H1 (cell line): Measurements from ENCODE around the gene LIN28A. TPM values are rescaled to one million over a fixed set of nuclear protein-coding genes. Genes with fewer than 3 reads are reported as not detected.

Experiments
- CTCF ChIA-PET: fragments of 300-600 bp; sonication (Branson Sonifier 250); formaldehyde crosslinking; loops from one replicate; lab custom pipeline; 2021; ENCODE audit not compliant: partially characterized antibody; lab: Charles Lee
- POLR2A ChIA-PET: fragments of 300-600 bp; sonication (Branson Sonifier 250); formaldehyde crosslinking; loops from one replicate; lab custom pipeline; 2021; ENCODE audit warnings: inconsistent platforms; ENCODE audit not compliant: partially characterized antibody; lab: Charles Lee
- DNase-seq, 2 experiments: peaks; one replicate each; pipeline versions ENCODE4 v3.0.0 to v3.0.0-alpha.2; 2010 to 2022; ENCODE audit warnings: low spot score in 2 of 2, low read depth in 1 of 2, mixed read lengths in 1 of 2
- FAIRE-seq: peaks from 2 replicates; lab custom pipeline; 2011; peaks lifted over from hg19 to GRCh38; lab: Jason Lieb, UNC
- H2AFZ ChIP-seq: 2 replicates; pipeline ENCODE4 v1.8.1; 2012; ENCODE audit warnings: low read length, inconsistent platforms
- H2AK5ac ChIP-seq: 2 replicates; pipeline ENCODE4 v1.6.1; 2013; ENCODE audit warnings: low read depth, low read length
- H2BK120ac ChIP-seq: replicated peaks from 2 replicates; pipeline ENCODE3; 2013; ENCODE audit warnings: low read depth, low read length, inconsistent platforms
- H2BK12ac ChIP-seq: 2 replicates; pipeline ENCODE4 v1.6.1; 2013; ENCODE audit warnings: low read depth, low read length
- H2BK15ac ChIP-seq: 2 replicates; pipeline ENCODE4 v1.6.1; 2013; ENCODE audit warnings: low read length
- H2BK20ac ChIP-seq: 2 replicates; pipeline ENCODE4 v1.6.1; 2013; ENCODE audit warnings: low read length
- H2BK5ac ChIP-seq: 2 replicates; pipeline ENCODE4 v1.6.1; 2013; ENCODE audit warnings: low read depth, low read length
- H3K14ac ChIP-seq: 2 replicates; pipeline ENCODE4 v1.6.1; 2013; ENCODE audit warnings: inconsistent platforms; ENCODE audit not compliant: insufficient read length
- H3K18ac ChIP-seq: 2 replicates; pipeline ENCODE4 v1.6.1; 2013; ENCODE audit warnings: low read length; ENCODE audit errors: extremely low read depth
- H3K23ac ChIP-seq: 2 replicates; pipeline ENCODE4 v1.6.1; 2013; ENCODE audit warnings: inconsistent platforms; ENCODE audit not compliant: insufficient read length
- H3K23me2 ChIP-seq: 2 replicates; pipeline ENCODE4 v1.6.1; 2013; ENCODE audit warnings: low read depth, low read length
- H3K27ac ChIP-seq: 2 replicates; pipeline ENCODE4 v1.6.1; 2011; ENCODE audit warnings: low read depth, low read length, inconsistent platforms
- H3K27me3 ChIP-seq, 4 experiments: replicated peaks in 1 of 4; 1 replicate in 1 of 4; 2 replicates in 3 of 4; pipeline versions ENCODE4 v1.6.1 to v1.8.1; 2011 to 2013; ENCODE audit warnings: low read length in 3 of 4, mild to moderate bottlenecking in 3 of 4, inconsistent platforms in 2 of 4, mixed read lengths in 2 of 4, moderate library complexity in 1 of 4; ENCODE audit not compliant: control insufficient read depth in 3 of 4, insufficient read depth in 3 of 4; ENCODE audit errors: extremely low read depth in 1 of 4
- H3K36me3 ChIP-seq, 4 experiments: 2 replicates each; pipeline versions ENCODE4 v1.6.1 to v1.8.1; 2011 to 2013; ENCODE audit warnings: mild to moderate bottlenecking in 4 of 4, low read length in 3 of 4, moderate library complexity in 2 of 4, control low read depth in 1 of 4, inconsistent platforms in 1 of 4; ENCODE audit not compliant: insufficient read depth in 4 of 4, control insufficient read depth in 2 of 4
- H3K4ac ChIP-seq: replicated peaks from 2 replicates; pipeline ENCODE3; 2013; ENCODE audit warnings: low read length, low read depth, mixed read lengths, inconsistent platforms; ENCODE audit not compliant: insufficient read length
- H3K4me1 ChIP-seq, 4 experiments: replicated peaks in 1 of 4; 1 replicate in 1 of 4; 2 replicates in 3 of 4; pipeline versions ENCODE4 v1.6.1 to v1.8.1; 2011 to 2013; ENCODE audit warnings: low read length in 3 of 4, inconsistent platforms in 2 of 4, mixed read lengths in 1 of 4; ENCODE audit not compliant: insufficient read depth in 4 of 4, control insufficient read depth in 3 of 4
- H3K4me2 ChIP-seq, 2 experiments: 2 replicates each; pipeline versions ENCODE4 v1.6.1 to v1.8.1; 2011 to 2013; ENCODE audit warnings: low read depth in 2 of 2, low read length in 2 of 2, control low read depth in 1 of 2, inconsistent platforms in 1 of 2, mild to moderate bottlenecking in 1 of 2; ENCODE audit not compliant: insufficient read depth in 1 of 2
- H3K4me3 ChIP-seq, 4 experiments: fragments of 200-600, 300-600 bp in 1 of 4; sonication (generic), shearing (Covaris generic), sonication (Bioruptor Twin) in 1 of 4; 2 replicates each; pipeline versions ENCODE4 v1.5.1 to v1.8.1; 2011 to 2016; ENCODE audit warnings: low read length in 4 of 4, low read depth in 3 of 4, control low read depth in 2 of 4, inconsistent platforms in 2 of 4, mild to moderate bottlenecking in 2 of 4, mixed read lengths in 1 of 4, moderate library complexity in 1 of 4; ENCODE audit not compliant: insufficient read depth in 2 of 4; ENCODE audit errors: extremely low read depth in 1 of 4
- H3K56ac ChIP-seq: replicated peaks from 2 replicates; pipeline ENCODE3; 2013; ENCODE audit warnings: low read depth, mild to moderate bottlenecking, mixed read lengths, low read length, inconsistent platforms; ENCODE audit not compliant: insufficient read length
- H3K79me1 ChIP-seq: 2 replicates; pipeline ENCODE4 v1.6.1; 2013; ENCODE audit warnings: low read depth, low read length, control low read depth
- H3K79me2 ChIP-seq, 2 experiments: 2 replicates each; pipeline versions ENCODE4 v1.6.1 to v1.8.1; 2012 to 2013; ENCODE audit warnings: low read length in 2 of 2, mild to moderate bottlenecking in 2 of 2, inconsistent platforms in 1 of 2; ENCODE audit not compliant: insufficient read depth in 2 of 2, control insufficient read depth in 1 of 2
- H3K9ac ChIP-seq, 4 experiments: replicated peaks in 1 of 4; 1 replicate in 1 of 4; 2 replicates in 3 of 4; pipeline versions ENCODE4 v1.6.1 to v1.8.1; 2011 to 2013; ENCODE audit warnings: low read depth in 3 of 4, low read length in 3 of 4, control low read depth in 2 of 4, mild to moderate bottlenecking in 2 of 4, moderate library complexity in 2 of 4, inconsistent platforms in 1 of 4; ENCODE audit errors: extremely low read depth in 1 of 4
- H3K9me3 ChIP-seq, 2 experiments: 2 replicates each; pipeline versions ENCODE4 v1.6.1 to v1.8.1; 2012 to 2013; ENCODE audit warnings: mild to moderate bottlenecking in 2 of 2, moderate library complexity in 2 of 2, control low read depth in 1 of 2, inconsistent platforms in 1 of 2, low read depth in 1 of 2, low read length in 1 of 2, mixed read lengths in 1 of 2; ENCODE audit not compliant: insufficient read depth in 2 of 2
- H4K20me1 ChIP-seq, 2 experiments: replicated peaks in 1 of 2; 2 replicates each; pipeline versions ENCODE3 to v1.8.1; 2011 to 2013; ENCODE audit warnings: inconsistent platforms in 2 of 2, low read length in 2 of 2, mild to moderate bottlenecking in 1 of 2; ENCODE audit not compliant: insufficient read depth in 2 of 2, control insufficient read depth in 1 of 2
- H4K5ac ChIP-seq: 2 replicates; pipeline ENCODE4 v1.6.1; 2013; ENCODE audit warnings: low read length, low read depth, mixed read lengths, inconsistent platforms; ENCODE audit not compliant: insufficient read length
- H4K8ac ChIP-seq: 2 replicates; pipeline ENCODE4 v1.8.0; 2013; ENCODE audit warnings: mild to moderate bottlenecking, moderate library complexity, low read length, inconsistent platforms; ENCODE audit not compliant: insufficient read depth; ENCODE audit errors: extremely low read depth
- H4K91ac ChIP-seq: replicated peaks from 2 replicates; pipeline ENCODE3; 2013; ENCODE audit warnings: low read length, mixed read lengths, inconsistent platforms; ENCODE audit not compliant: insufficient read length
- ATF2 ChIP-seq: IDR thresholded peaks from 2 replicates; pipeline ENCODE4 v1.6.1; 2012; ENCODE audit warnings: low read length, inconsistent platforms
- CBX5 ChIP-seq: fragments of 300-800, 300-1000 bp; sonication (generic); IDR thresholded peaks from 2 replicates; pipeline ENCODE4 v1.7.1; 2016; ENCODE audit warnings: antibody characterized with exemption, low read length, low read depth
- KDM4A ChIP-seq: IDR thresholded peaks from one replicate; pipeline ENCODE4 v1.7.1; 2012; ENCODE audit warnings: low read depth, mild to moderate bottlenecking, moderate library complexity, low read length, inconsistent platforms; ENCODE audit not compliant: severe bottlenecking
- MAX ChIP-seq: IDR thresholded peaks from 2 replicates; pipeline ENCODE4 v1.6.1; 2012; ENCODE audit warnings: inconsistent platforms
- RFX5 ChIP-seq: IDR thresholded peaks from 2 replicates; pipeline ENCODE4 v1.6.1; 2011; ENCODE audit warnings: low read depth, low read length, improper control_type of control experiment, borderline replicate concordance
- SIN3A ChIP-seq, 2 experiments: IDR thresholded peaks in 1 of 2; conservative IDR thresholded peaks in 1 of 2; 2 replicates each; pipeline ENCODE4 v1.6.1; 2011 to 2012; ENCODE audit warnings: low read length in 2 of 2, improper control_type of control experiment in 1 of 2, low read depth in 1 of 2, mild to moderate bottlenecking in 1 of 2
- SIRT6 ChIP-seq: IDR thresholded peaks from one replicate; pipeline ENCODE4 v1.7.1; 2012; ENCODE audit warnings: low read length, inconsistent platforms
- SIX5 ChIP-seq: IDR thresholded peaks from 2 replicates; pipeline ENCODE4 v1.6.1; 2011; ENCODE audit warnings: mild to moderate bottlenecking, low read depth, low read length
- SP1 ChIP-seq: IDR thresholded peaks from 2 replicates; pipeline ENCODE4 v1.6.1; 2011; ENCODE audit warnings: low read depth, low read length
- SP2 ChIP-seq: IDR thresholded peaks from 2 replicates; pipeline ENCODE4 v1.6.1; 2012; ENCODE audit warnings: mild to moderate bottlenecking, low read length, inconsistent platforms
- TAF1 ChIP-seq: IDR thresholded peaks from 2 replicates; pipeline ENCODE4 v1.6.1; 2011; ENCODE audit warnings: mild to moderate bottlenecking, low read depth, low read length
- WGBS, 2 experiments: shearing (Covaris generic) in 1 of 2; methylation state at CpG; one replicate each; pipeline versions ENCODE4 v1.1.6 to v1.1.7; 2013 to 2015; ENCODE audit warnings: low lambda C conversion rate in 2 of 2, mixed read lengths in 2 of 2, inconsistent platforms in 1 of 2, low coverage in 1 of 2, missing lambda C conversion rate in 1 of 2; ENCODE audit not compliant: insufficient replicate concordance in 2 of 2, insufficient coverage in 1 of 2, insufficient read length in 1 of 2; ENCODE audit errors: extremely low coverage in 1 of 2, missing lambda C conversion rate in 1 of 2; 5-methylcytosine and 5-hydroxymethylcytosine counted together
- polyA plus RNA-seq, 7 experiments: library from polyadenylated mRNA; depleted of rRNA in 3 of 7; stranded (reverse) in 5 of 7; unstranded in 2 of 7; fragments of >200 nt in 5 of 7; fragments of 200-250 nt in 2 of 7; gene quantifications; 1 replicate in 5 of 7; 2 replicates in 1 of 7; 4 replicates in 1 of 7; pipeline versions ENCODE4 v1.2.1 to v1.2.3, GENCODE V29; 2011 to 2013; ENCODE audit warnings: missing spikeins in 2 of 7, mixed read lengths in 2 of 7
- total RNA-seq: library from RNA; stranded (reverse); fragmentation: NEBNext Ultra II Directional; extraction: Animal tissue kit (Norgen Biotek cat#: 25700); gene quantifications from 2 replicates; pipeline ENCODE4 v1.2.1, GENCODE V29; 2021

The LIN28A gene
- total and polyA plus RNA-seq, 2 of the 8 experiments (the other 6 are each of a cell fraction or from before 2014, with no cell fraction given) = 403 to 1,486 TPM

- H2BK120ac ChIP-seq = no peak overlapping the region
- H3K36me3 ChIP-seq = peaks cover 0 to 25% (median 8%) of the 10 kb centered on the region in 4 experiments; a peak in 4 of 8 replicates
- H2AK5ac ChIP-seq = no peak overlapping the region
- no peak overlapping the region for H2BK20ac ChIP-seq
- no peak overlapping the region for H3K56ac ChIP-seq
- H3K4me1 ChIP-seq = peaks cover 0 to 20% (median 6%) of the 10 kb centered on the region in 4 experiments; a peak in 6 of 7 replicates
- H3K79me1 ChIP-seq = no peaks in the 10 kb centered on the region; the same call in 1 of the 2 replicates
- H2BK12ac ChIP-seq = no peak overlapping the region
- WGBS, 2 experiments = 0% methylated on average over 12 of the region's 12 CpGs; no CpG with 5 or more reads in 1 of the 2 experiments
- no peak overlapping the region; a peak in 1 of 7 replicates for H3K9ac ChIP-seq
- POLR2A ChIA-PET = interaction anchor here (0.7 to 8.6 kb wide), 13 partner anchors 10 to 723 kb away, joined by 3 to 166 read pairs (median 13); partner anchors contain the start of genes CATSPER4, DHDDS and HMGN2
- H3K79me2 ChIP-seq = peaks cover 8 to 30% of the 10 kb centered on the region in 2 experiments; a peak in 3 of 4 replicates
- H3K4me3 ChIP-seq = peak overlapping the region; percentile 41 to 78 (median 60); a peak in 6 of 8 replicates
- H2AFZ ChIP-seq = no peak overlapping the region
- peak overlapping the region; percentile 92 to 96 for H3K4me2 ChIP-seq
- no peak overlapping the region for H3K23ac ChIP-seq
- H2BK5ac ChIP-seq = no peak overlapping the region
- H3K4ac ChIP-seq = no peak overlapping the region
- CTCF ChIA-PET = interaction anchor here (0.7 to 3.2 kb wide), 5 partner anchors 8 to 235 kb away, joined by 3 to 22 read pairs (median 4); no protein-coding TSS in a partner anchor
- peaks cover 26% of the 10 kb centered on the region for H3K23me2 ChIP-seq
- H3K18ac ChIP-seq = no peak overlapping the region; the same call in 1 of the 2 replicates
- FAIRE-seq = peak; percentile 72
- H4K91ac ChIP-seq = no peak overlapping the region
- H2BK15ac ChIP-seq = no peak overlapping the region
- H4K8ac ChIP-seq = no peak overlapping the region
- H3K14ac ChIP-seq = no peak overlapping the region
- H3K9me3 ChIP-seq = no peaks in the 10 kb centered on the region
- peak in 1 of 2 experiments; percentile 97 for DNase-seq
- no peaks in the 10 kb centered on the region for H3K27me3 ChIP-seq
- no peak overlapping the region for H3K27ac ChIP-seq
- H4K5ac ChIP-seq = no peak overlapping the region
- peaks cover 0 to 1% of the 10 kb centered on the region in 2 experiments for H4K20me1 ChIP-seq
- no peak for TF ChIP-seq SP2
- peak; percentile 61; the same call in 1 of the 2 replicates for TF ChIP-seq TAF1
- TF ChIP-seq SP1 = peak; percentile 53; the same call in 1 of the 2 replicates
- TF ChIP-seq CBX5 = no peak
- peak; percentile 97 for TF ChIP-seq MAX
- TF ChIP-seq ATF2 = peak; percentile 72; the same call in 1 of the 2 replicates
- TF ChIP-seq KDM4A = peak; percentile 23
- TF ChIP-seq RFX5 = peak; percentile 55; the same call in 1 of the 2 replicates
- TF ChIP-seq SIRT6 = no peak
- TF ChIP-seq SIN3A (conservative IDR thresholded peaks at IDR 0.05 in 1 of 2, IDR thresholded peaks at IDR 0.05 in 1 of 2; ENCODE audit: low read depth in 1 of 2, low read length in 2 of 2) = peak; percentile 100
- TF ChIP-seq SIX5 = no peak
These were observed 2.0 kb upstream of the LIN28A start for GRCh38 chr1:26408604-26409003.
